Stimulated activated CD8-positive, alpha-beta memory T cell treated with anti-CD3 and anti-CD28 coated beads, Interleukin-7, amount 100 ng/mL, for 24 hours (primary cell): Measurements from ENCODE around the gene DHRS9.

Experiments
- DNase-seq: peaks from one replicate; pipeline ENCODE4 v3.0.0-alpha.2; 2020; ENCODE audit warnings: low read depth

DHRS9 gene

DNA sequence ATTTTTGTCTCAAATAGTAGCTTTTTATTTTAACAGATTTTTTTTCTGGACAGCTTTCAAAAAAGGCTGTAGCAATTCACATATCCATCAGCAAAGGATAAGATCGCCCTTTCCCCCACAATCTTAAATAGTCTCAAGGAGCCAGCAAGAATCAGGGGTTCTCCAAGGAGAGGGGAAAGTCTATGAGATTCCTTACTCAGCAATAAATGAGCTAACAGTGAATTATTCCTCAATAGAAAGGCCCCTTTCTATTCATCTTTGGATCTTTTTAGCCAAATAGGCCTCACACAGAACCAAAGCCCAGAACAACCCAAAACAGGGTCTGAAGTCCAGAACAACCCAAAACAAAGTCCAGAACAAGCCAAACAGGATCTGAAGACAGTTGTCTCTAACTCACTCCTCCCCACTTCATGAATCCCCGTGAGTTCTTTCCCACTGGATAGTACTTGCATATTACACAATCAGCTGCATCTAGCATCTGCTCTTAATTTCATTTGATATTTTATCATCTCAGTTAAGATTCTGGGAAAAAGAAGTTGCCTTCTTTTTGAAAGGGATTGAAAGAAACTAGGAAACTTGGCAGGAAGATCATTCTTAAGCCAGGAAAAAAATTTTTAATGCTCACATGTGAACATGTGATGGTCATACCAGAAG lies 3.4 kb upstream of the DHRS9 start:
- no peak for DNase-seq

DNA sequence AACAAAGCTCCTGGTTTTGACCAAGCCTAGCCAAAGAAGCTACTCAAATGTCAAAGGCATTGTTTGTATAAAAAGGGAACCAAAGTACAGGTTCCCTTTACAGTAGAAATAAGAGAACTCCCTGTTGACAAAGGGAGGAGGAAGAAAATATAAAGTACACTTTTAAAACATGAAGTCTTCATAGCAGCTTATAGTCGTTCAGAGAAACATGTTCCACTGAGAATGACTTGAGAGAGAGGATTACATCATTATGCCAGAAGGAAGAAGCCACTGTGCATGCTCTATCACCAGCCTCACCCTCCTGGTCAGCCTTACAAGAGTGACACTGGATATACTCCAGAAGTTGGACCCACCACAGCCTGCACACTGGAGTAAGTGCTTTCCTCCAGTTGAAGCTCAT lies 2.5 kb upstream of the DHRS9 start:
- DNase-seq: no peak

DNA sequence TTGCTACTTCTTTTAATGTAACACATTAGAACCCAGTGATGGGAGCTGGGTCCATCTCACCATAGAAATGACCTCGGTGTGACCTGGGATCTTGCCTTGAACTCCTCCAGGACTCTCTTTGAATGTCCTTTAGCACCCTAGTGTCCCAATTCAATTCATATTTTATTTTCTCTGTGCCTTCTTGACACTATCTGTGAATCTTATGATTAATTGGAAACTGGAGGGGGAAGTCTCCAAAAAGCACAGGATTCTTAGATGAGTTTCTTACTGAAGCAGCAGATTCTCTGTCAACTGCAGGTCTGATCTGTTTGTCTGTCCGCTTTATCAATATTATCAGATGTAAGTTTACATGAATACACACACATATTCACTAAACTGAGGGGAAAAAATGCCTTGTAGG lies 470 bp downstream of the DHRS9 start:
- no peak for DNase-seq

DNA sequence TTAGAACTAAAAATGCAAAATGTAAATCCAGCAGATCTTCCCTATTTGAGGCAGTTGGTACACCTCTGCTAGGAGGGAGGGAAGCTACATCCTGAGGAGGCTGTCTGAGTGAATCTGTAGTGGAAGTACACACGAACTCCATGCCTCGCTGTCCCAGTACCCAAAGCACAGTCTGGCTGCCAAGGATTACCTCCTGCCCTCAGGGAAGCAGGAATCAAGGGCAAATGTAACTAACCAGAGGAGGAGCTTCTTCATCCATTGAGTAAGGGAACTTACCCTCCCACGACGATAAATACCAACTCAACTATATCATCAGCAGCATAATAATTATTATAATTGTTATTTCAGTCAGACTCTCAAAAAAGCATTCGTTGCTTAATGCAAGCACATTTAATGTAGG lies 2.1 kb downstream of the DHRS9 start:
- DNase-seq: no peak

DNA sequence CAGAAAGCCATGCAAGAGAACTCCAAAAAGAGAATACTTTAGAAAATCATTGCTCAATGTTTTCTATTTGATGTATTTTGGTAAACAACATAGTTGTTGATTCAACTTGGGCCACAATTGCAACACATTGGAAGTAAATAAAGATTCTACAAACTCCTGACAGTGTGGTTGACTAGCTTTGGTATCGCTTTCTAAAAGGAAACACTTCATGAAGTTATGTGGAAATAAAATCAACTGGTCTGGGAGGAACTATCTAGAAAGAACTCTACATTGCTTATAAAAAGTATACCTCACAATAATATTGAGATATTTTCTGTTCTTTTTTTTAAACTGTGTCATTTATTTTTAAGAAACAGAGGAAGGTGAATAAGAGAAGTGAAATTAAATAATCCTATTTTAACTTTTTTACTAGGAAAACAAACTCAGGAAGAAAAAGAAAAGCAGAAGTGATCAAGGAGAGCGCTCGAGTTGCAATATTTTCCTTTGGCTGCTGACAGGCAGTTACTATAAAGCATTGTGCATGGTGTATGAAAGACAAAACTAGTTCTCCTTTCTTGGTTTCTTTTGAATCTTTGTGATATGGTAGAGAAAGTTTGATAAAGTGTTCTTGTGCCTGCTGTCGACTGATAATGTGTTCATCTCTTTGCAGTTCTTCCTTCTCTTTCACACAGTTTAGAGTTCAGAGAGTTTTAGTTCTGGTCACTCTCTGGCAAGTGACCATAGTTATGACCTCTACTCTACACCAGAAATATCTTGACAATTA lies 3.0 kb downstream of the DHRS9 start:
- DNase-seq: no peak

DNA sequence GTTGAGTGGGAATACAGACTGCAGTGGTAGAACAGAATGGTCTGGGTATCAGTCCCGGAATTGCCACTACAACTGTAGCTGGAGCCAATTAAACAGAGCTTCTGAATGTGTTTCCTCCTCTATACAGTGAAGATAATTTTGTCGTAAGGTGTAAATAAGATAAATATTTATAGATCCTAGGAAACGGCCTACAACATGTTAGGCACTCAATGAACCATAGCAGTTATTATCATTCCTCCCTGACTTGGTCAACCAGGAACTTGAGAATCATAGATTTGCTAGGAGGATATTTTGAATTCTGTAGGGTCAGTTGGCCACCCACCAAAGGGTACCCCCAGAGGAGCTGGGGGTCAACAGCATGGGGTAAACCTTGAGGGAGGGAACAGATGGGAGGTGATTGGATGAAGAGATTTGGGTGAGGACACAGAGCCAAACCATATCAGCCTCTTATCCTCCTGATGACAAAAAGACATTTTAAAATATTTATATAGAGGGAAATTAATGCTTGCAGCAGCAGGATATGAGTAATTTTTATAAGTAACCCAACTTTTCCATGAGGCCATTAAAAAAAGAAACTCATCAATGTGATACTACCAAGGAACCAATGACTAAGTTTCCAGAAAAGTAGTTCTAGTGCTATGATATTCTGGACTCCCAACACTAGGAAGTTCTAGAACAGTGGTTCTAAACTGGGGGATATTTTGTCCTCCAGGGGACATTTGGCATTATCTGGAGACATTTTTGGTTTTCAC lies 4.0 kb downstream of the DHRS9 start:
- DNase-seq: no peak

DNA sequence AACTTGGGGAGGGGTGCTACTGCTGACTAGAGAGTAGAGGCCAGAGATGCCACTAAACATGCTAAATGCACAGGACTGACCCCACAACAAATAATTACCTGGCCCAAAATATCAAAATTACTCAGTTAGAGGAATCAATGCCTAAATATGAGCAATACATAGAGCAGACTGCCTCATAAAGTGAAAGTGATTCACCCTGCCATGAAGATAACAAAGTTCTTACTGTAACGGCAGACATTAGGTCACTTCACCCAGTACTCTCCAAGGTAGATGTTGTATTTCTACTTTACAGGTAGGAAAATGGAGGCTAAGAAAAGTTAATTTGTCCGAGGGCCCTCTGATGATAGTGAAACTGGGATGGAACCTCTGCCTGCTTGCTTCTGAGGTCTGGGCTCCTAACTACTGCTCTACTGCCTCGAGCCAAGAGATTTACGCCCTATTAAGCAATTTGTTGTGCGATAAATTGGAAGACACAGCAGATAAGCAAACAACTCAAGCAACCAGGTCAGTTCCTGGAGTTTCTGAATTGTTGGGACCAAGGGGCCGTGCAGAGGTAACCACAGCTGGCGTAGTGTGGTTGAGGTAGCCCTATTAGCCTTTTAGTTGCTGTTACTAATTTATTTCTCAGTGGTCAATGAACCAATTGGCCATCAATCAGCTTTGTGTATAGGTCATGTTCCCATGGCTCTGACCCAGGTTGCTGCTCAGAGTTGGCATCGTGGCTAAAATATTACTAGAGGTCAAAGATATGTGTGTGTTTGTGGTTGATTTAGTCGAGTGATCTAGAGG lies 4.8 kb downstream of the DHRS9 start:
- no peak for DNase-seq

DNA sequence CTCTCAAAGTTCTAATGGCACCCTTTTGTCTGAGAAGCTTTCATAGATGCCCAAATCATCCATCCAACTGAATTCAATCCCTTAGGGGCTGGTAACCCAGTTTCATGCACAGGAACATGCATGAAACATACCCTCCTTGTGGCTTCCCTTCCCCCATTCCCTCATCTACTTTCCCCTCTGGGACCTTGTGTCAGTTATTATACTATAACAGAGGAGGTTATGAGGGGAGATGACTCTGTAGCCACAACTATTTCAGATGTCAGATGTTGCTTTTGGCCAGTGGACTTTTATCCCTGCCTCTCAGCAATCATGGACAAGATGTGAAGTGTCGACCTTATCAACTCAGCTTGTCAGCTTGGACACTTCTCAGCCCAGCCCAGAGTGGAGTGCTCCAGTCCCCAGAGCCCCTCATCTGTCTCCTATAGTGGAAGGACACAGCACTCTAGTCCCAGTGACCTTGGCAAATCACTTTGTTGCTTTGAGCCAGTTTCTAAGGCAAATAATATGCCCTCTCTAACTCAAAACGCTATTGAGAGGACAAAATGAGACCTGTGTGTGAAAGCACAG lies 8.4 kb downstream of the DHRS9 start:
- no peak for DNase-seq

DNA sequence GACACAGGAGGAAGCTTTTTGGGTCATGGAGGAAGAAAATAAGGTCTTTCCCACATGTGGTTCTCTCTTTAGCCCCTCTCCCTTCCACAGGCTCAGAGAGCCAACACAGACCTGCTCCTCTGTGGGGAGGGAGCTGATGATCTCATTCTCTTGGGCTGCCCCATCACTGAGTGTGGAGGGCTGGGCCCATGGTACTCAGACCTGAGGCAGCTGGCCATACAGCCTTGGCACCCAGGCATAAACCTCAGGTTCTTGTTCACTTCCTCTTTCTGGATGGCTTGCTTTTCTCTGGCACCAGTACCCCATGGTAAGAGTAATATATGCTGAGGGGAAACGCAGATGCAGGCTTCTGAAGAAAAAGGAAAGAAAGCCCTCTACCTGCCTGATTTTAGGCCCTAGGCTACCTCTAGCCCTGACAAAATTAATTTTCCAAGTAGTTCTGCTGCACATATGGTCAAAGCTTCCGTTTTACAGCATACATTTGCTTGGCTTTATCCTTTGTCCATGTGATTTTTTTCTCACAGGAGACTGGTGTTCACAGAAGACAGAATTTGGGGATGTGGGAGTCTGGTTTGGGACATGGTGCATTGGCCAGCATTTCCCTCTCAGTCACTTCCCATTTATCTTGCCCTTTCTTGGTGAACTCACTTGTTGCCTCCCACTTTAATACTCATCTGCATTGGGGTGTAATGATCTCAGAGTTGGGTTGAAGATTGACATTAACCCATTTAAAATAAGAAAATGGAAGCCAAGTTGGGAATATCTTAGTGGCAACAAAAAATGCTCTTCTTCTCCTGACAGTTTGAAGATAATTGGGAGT lies 11.1 kb downstream of the DHRS9 start:
- DNase-seq: no peak

DNA sequence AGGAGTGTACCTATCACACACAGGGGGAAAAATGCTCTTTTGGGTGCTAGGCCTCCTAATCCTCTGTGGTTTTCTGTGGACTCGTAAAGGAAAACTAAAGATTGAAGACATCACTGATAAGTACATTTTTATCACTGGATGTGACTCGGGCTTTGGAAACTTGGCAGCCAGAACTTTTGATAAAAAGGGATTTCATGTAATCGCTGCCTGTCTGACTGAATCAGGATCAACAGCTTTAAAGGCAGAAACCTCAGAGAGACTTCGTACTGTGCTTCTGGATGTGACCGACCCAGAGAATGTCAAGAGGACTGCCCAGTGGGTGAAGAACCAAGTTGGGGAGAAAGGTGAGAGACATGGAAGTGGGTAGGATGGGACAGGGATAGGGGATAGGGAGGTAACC lies 12.2 kb downstream of the DHRS9 start:
- no peak for DNase-seq

DNA sequence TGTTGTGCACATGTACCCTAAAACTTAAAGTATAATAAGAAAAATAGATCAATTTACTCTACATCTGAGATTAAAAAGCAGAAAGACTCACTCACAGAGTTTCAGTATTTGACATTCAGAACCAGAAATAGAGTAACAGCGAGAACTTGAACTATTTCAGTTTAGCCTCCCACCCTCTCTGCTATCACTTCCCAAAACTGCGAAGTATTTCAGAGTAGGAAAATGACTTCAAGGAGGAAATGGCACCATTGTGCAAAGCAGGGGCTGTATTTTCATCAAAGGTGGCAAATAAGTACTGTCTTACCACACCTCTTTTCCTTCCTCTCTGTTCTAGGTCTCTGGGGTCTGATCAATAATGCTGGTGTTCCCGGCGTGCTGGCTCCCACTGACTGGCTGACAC lies 13.6 kb downstream of the DHRS9 start:
- no peak for DNase-seq

DNA sequence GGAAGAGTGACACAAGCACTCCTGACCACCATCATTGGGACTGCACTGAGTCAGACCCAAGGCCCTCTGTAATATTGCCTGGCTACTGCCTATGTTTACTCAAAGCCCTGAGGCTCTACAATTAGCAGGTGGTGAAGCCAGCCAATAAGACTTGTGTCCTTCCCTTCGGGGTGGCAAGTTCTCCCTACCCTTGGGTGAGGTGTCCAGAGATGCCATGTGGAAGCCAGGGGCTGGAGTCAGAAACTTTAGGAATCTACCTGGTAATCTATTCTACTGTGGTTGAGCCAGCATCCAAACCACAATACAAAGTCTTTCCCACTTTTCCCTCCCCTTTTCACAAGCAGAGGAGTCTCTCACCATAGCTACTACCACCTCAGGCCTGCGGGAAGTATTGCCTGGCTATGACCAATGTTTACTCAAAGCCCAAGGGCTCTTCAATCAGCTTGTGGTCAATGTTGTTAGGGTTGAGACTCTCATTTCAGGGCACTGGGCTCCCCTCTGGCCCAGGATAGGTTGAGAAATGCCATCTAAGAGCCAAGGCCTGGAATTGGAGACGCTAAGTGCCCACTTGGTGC lies 17.6 kb downstream of the DHRS9 start:
- DNase-seq: no peak

DNA sequence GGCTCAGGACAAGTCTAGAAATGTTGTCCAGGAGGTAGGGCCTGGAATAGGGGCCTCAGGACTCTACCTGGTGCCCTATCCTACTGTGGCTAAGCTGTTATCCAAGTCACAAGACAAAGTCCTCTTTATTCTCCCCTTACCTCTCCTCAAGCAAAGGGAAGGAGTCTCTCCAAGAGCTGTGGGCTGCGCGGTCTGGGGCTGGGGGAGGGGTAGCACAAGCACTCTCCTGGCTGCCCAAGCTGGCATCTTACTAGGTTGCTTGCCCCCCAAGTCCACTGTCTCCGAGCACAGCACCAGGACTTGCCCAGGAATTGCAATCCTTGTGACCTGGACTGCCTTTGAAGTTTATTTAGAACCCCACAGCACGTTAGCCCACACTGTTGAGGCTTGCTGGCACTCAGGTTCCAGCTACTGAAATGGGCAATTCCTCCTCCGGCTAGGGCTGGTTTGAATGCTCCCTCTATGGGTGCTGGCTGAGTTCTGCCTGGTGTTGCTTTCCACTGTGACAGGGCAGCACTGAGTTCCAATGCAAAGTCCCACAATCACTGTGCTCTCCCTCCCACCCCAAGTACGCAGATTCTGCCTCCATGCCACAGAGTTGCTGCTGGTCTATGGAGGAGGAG lies 18.5 kb downstream of the DHRS9 start:
- DNase-seq: no peak

DNA sequence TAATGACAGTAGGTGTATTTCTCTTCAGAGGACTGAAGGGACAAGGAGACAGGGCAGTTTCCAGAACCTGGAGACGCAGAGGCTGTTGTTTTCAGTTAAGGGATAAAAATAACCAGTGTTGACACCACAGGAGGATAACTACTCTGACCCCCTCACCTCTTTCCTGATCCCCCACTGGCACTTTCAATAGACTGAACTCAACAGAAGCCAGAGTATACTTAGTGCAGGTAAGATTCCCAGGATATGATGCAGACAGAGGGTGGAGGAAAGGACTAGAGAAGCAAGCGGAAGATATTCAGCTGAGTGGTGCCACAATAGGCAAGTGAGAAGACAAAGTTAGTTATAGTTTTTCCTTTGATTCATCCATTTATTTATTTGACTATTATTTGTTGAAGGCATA lies 19.8 kb downstream of the DHRS9 start:
- DNase-seq: no peak

DNA sequence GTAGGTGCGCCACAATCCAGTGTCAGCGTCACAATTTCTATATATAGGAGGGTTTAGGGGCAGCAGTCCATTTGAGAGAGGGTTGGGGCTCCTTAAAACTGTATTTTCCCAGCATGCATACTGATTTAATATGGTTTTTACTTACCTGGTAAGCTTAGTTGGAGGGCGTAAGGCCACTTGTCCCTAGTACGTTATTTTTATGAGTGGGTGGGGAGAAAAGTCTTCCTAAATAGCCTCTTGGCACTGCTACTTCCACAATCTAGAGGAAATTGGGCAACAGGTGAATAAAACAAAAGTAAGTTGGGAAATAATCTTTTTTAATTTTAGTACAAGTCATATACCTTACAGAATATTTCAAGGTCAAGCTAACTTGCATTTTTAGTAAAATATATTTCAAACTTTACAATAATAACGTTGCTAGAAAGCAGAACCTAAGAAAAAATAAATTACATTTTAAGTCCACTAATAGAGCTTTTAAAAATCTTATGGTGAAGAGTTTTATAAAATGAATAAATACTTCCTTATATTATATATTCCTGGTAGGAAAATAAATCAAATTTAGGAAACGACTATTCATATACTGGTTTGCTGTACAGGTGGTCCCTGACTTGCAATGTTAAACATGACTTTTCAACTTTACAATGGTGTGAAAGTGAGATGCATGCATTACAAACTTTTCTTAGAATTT lies 20.9 kb downstream of the DHRS9 start:
- no peak for DNase-seq

DNA sequence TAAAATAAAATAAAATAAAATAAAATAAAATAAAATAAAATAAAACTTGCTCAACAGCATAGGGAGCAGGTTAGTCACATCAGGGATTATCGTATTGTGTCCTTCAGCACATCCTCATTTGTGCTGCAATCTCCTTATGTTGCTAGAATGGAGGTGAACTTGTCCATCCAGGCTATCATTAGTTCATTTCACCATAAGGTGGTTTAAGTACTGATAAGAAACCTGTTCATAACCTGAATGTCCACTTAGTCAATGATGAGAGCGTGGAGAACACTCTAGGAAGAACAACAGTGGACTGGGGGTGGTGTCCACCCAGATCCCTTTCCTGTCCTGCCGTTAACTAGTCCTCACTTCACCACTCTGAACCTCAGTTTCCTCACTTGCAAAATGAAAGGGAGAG lies 21.9 kb downstream of the DHRS9 start:
- DNase-seq: no peak

DNA sequence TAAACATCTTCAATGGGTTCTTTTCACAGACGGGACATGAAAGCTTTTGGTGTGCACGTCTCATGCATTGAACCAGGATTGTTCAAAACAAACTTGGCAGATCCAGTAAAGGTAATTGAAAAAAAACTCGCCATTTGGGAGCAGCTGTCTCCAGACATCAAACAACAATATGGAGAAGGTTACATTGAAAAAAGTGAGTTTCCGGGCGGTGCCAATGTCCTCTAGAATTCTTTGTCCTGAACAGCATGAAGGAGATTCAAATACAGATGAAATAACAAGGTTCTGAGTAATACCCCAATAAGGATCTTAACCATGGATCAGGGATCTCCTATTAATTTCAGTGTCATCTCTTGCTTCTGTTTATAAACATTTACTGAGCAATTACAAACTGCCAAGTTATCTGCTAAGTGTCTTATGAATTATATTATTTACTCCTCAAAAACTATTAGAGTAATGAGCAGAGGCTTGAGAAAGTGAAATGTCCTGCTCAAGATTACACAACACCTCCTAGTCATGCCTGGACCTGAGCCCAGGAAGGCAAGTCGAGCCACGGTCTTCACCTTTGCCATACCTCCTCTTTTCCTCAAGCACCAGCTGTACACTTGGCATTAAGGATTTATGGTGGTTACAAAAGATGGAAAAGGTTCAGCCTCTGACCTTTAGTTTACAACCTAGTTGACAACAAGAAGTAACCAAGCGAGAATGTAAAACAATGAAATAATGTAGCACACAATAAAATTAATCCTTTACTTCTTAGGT lies 22.6 kb downstream of the DHRS9 start:
- DNase-seq: no peak

DNA sequence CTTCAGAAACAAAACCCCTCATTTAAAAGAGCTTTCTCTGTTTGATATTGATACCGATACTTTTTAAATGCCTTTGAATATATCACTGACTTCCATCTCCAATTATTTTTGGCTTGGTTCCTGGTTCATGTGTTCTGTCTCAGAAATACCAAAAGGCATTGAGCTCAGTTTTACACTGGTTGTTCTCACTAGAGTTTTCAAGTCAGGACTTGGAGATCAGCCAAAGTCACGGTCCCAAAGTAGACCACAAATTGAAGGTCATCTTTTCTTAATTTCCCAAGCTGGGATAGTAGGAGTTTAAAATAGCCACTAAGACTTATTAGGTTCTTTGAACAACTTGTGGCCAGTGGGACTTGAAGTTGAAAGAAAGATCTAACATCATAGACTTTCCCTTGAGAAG lies 24.2 kb downstream of the DHRS9 start:
- DNase-seq: no peak

DNA sequence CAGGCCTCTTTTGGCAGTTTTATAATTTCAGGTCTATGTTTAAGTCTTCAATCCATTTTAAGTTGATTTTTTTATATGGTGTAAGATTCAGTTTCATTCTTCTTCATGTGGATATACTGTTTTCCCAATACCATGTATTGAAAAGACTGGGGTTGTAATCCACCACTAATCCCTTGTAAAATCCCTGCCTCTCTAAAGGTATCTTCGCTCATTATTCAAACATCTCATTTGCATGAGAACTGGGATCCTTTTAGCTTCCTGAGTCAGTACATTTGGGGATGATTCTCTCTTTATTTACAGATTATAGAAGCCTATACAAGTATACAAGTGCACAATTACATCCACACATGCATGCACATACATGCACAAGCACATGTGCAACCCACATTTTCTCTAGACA lies 25.3 kb downstream of the DHRS9 start:
- DNase-seq: no peak
